A673 (cell line): ENCODE results near the gene HERC4.

Experiments used
- EZH2 ChIP-seq: fragments of 200-600 bp; sonication (generic); IDR thresholded peaks from 2 replicates; pipeline ENCODE4 v1.6.1; 2017; ENCODE audit warnings: borderline replicate concordance, low read depth, mild to moderate bottlenecking, mixed read lengths, antibody characterized with exemption, low read length; ENCODE audit not compliant: poor library complexity, severe bottlenecking
- TF ChIP-seq, protein P1 (sequence below): fragments of 300-800, 200-600 bp; sonication (generic); conservative IDR thresholded peaks from 2 replicates; pipeline ENCODE4 v1.5.1; 2017; ENCODE audit warnings: low read depth, mild to moderate bottlenecking, antibody characterized with exemption, low read length, moderate library complexity, mixed read lengths

DNA sequence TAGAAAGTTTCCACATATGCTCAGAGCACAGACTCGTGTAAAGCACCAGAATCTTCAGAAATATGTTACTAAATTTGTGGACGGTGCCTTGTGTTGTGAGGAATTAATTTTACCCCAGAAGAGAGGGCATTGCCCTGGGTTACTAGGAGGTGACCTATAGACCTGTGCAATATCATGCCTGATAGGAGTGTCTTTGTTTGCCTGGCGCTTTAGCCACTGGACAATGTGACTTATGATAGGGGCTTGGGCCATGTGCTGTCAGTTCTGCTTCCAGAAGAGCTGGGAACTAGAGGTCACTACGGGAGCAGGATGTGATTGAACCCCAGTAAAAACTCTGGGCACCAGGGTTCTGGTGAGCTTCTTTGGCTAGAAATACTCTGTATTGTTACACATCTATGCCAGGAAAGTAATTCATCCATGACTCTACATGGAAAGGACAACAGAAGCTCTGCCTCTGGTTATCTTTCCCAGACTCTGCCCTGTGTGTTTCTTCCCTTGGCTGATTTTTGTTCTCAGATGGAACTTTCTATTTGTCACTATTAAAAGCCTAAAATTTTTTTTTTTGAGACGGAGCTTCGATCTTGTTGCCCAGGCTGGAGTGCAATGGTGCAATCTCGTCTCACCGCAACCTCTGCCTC, 115.1 kb downstream of the HERC4 start:
- TF ChIP-seq, protein P1, sequence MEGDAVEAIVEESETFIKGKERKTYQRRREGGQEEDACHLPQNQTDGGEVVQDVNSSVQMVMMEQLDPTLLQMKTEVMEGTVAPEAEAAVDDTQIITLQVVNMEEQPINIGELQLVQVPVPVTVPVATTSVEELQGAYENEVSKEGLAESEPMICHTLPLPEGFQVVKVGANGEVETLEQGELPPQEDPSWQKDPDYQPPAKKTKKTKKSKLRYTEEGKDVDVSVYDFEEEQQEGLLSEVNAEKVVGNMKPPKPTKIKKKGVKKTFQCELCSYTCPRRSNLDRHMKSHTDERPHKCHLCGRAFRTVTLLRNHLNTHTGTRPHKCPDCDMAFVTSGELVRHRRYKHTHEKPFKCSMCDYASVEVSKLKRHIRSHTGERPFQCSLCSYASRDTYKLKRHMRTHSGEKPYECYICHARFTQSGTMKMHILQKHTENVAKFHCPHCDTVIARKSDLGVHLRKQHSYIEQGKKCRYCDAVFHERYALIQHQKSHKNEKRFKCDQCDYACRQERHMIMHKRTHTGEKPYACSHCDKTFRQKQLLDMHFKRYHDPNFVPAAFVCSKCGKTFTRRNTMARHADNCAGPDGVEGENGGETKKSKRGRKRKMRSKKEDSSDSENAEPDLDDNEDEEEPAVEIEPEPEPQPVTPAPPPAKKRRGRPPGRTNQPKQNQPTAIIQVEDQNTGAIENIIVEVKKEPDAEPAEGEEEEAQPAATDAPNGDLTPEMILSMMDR: no peak
- TF ChIP-seq EZH2: no peak
